ENCODE measurements around the gene MLST8. TPM values are rescaled to one million over a fixed set of nuclear protein-coding genes. Genes with fewer than 3 reads are reported as not detected.

The MLST8 gene
- total RNA-seq, 1 experiment from 2014 or later, result 58.7 TPM

DNA sequence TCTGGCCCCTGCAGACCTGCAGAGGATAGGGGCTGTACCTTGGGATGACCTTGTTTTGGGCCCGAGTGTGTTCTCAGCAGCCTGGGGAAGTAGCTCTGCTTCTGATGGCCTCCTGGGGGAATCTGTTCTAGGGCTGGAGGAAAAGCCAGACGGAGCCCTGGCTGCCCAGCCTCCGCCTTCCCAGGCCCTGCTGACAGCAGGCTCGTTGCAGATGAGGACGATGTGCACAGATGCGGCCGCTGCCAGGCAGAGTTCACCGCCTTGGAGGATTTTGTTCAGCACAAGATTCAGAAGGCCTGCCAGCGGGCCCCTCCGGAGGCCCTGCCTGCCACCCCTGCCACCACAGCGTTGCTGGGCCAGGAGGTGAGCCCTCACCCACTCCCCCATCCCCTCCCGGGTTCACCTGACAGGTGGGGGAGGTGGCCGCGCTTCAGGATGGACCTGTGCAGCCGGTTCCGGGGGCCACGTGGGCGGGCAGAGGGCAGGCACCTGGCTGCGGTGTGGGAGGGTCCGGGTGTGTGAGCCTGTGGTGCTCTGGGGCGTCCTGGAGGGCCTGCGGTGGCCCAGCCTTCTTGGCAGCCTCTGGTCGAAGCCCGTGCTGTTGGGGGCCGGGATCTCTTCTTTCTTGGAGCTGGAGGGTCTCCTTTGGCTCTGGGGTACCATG, 23.0 kb downstream of the MLST8 start:
- BruUV-seq (replicated peaks), result no TSS peak
- H3K4me2 ChIP-seq (ENCODE audit: low read length), result no peak overlapping the region
- ChIA-PET POLR2A (no interaction called here), RAD21 (ENCODE audit: low non-redundant PET in 1 of 2, low total read pairs in 2 of 2, uncharacterized antibody in 2 of 2, unreplicated experiment in 2 of 2) (no interaction called here), CTCF (no interaction called here)
- H3K27me3 ChIP-seq (ENCODE audit: insufficient read depth, low read length), result no peaks in the 10 kb centered on the region
- no peak overlapping the region for H3K9ac ChIP-seq (ENCODE audit: low read length)
- H3K9me2 ChIP-seq (ENCODE audit: insufficient read depth), result no peaks in the 10 kb centered on the region
- no peak for DNase-seq (ENCODE audit: low read depth, low spot score)
- H3K4me1 ChIP-seq (ENCODE audit: control insufficient read depth in 1 of 2, insufficient read depth in 2 of 2, low read length in 2 of 2), result peaks cover 19 to 21% of the 10 kb centered on the region in 2 experiments
- no peak overlapping the region; the same call in 1 of the 2 replicates for H3K27ac ChIP-seq (ENCODE audit: low read depth, low read length)
- ATAC-seq, result no peak
- H3K79me2 ChIP-seq (ENCODE audit: insufficient read depth, low read length), result peaks cover 63% of the 10 kb centered on the region
- no peak overlapping the region for H2AFZ ChIP-seq (ENCODE audit: low read depth, low read length, poor library complexity, severe bottlenecking)
- H3K9me3 ChIP-seq (ENCODE audit: control insufficient read depth in 1 of 2, insufficient read depth in 1 of 2, low read depth in 1 of 2, low read length in 2 of 2), result no peaks in the 10 kb centered on the region
- intact Hi-C loops (cut with micrococcal nuclease), result no loop called here
- H4K20me1 ChIP-seq (ENCODE audit: insufficient read depth), result no peaks in the 10 kb centered on the region; the same call in 1 of the 2 replicates
- TF ChIP-seq, protein P1, sequence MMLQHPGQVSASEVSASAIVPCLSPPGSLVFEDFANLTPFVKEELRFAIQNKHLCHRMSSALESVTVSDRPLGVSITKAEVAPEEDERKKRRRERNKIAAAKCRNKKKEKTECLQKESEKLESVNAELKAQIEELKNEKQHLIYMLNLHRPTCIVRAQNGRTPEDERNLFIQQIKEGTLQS (IDR thresholded peaks at IDR 0.05), result no peak
- TF ChIP-seq POLR2AphosphoS5 (IDR thresholded peaks at IDR 0.05; ENCODE audit: low read depth, low read length) (no peak), SP1 (IDR thresholded peaks at IDR 0.05; ENCODE audit: low read depth) (no peak), SRF (IDR thresholded peaks at IDR 0.05; ENCODE audit: low read depth) (no peak), YY1 (IDR thresholded peaks at IDR 0.05; ENCODE audit: extremely low read depth, insufficient replicate concordance, low read depth, low read length) (no peak), JUND (IDR thresholded peaks at IDR 0.05) (no peak), CBX3 (IDR thresholded peaks at IDR 0.05; ENCODE audit: low read depth) (no peak), EZH2 (IDR thresholded peaks at IDR 0.05) (no peak), ZNF274 (IDR thresholded peaks at IDR 0.05; ENCODE audit: low read depth, low read length) (no peak), EZH2phosphoT487 (IDR thresholded peaks at IDR 0.05; ENCODE audit: borderline replicate concordance) (no peak), ELF1 (IDR thresholded peaks at IDR 0.05; ENCODE audit: borderline replicate concordance, low read depth) (no peak), SIN3A (IDR thresholded peaks at IDR 0.05; ENCODE audit: low read depth) (no peak), FOSL1 (IDR thresholded peaks at IDR 0.05; ENCODE audit: low read depth) (no peak), POLR2A (IDR thresholded peaks at IDR 0.05; ENCODE audit: borderline replicate concordance, extremely low read depth, insufficient read depth, insufficient read length) (no peak)
- TF ChIP-seq, protein P2, sequence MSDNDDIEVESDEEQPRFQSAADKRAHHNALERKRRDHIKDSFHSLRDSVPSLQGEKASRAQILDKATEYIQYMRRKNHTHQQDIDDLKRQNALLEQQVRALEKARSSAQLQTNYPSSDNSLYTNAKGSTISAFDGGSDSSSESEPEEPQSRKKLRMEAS (IDR thresholded peaks at IDR 0.05), result no peak
- TF ChIP-seq, protein P3, sequence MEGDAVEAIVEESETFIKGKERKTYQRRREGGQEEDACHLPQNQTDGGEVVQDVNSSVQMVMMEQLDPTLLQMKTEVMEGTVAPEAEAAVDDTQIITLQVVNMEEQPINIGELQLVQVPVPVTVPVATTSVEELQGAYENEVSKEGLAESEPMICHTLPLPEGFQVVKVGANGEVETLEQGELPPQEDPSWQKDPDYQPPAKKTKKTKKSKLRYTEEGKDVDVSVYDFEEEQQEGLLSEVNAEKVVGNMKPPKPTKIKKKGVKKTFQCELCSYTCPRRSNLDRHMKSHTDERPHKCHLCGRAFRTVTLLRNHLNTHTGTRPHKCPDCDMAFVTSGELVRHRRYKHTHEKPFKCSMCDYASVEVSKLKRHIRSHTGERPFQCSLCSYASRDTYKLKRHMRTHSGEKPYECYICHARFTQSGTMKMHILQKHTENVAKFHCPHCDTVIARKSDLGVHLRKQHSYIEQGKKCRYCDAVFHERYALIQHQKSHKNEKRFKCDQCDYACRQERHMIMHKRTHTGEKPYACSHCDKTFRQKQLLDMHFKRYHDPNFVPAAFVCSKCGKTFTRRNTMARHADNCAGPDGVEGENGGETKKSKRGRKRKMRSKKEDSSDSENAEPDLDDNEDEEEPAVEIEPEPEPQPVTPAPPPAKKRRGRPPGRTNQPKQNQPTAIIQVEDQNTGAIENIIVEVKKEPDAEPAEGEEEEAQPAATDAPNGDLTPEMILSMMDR (IDR thresholded peaks at IDR 0.05 in 2 of 3, conservative IDR thresholded peaks at IDR 0.05 in 1 of 3; ENCODE audit: borderline replicate concordance in 1 of 3, insufficient read depth in 1 of 3, low read depth in 2 of 3, low read length in 2 of 3), result no peak
- peaks cover 9 to 16% of the 10 kb centered on the region in 2 experiments; a peak in 3 of 4 replicates for H3K36me3 ChIP-seq (ENCODE audit: control insufficient read depth in 1 of 2, insufficient read depth in 2 of 2, low read length in 2 of 2)
- H3K4me3 ChIP-seq (replicated peaks in 1 of 2; ENCODE audit: low read depth in 1 of 2, low read length in 2 of 2), result no peak overlapping the region
